ENCODE measurements around the gene ZNF470.

ZNF470 gene

DNA sequence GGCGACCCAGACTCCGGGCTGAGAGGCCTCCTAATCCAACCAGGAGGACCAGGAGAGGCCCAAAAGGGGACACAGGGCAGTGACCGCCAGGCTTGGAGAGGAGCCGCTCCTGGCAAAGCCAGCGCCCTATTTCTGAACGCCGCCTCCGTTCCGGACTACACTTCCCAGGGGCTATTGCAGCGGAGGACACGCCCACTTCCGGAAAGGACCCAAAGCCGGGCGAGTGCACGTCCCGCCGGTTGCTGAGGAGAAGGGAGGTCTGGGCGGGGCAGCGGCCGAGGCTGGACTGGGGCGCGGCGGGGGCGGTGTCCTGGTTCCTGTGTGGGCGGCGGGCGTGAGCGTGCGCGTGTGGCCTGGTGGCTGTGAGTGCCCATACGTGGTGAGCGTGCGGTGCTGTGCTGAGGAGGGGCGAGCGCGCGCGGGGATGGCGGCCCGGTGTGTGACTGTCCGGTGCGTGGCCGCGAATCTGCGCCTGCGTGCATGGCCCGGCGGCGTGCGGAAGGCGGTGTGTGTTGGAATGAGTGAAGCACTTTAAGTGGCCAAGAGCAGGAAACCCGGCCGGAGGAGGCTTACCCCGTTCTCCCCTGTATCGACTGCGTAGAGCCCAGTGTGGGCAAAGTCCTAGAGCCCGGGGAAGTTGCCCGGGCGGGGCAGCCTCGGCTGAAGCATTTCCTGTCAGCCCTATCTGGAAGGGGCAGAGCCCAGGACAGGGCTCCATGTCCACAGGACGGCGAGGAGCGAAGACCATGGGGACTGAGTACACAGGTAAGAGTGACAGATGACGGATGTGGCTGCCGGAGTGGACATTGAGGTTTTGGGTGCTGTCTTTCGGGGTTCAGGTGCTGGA is at the start of gene ZNF470:
Gene ZNF470 (plus strand): TSS at position 195 of the 847 bp plus-strand sequence. CDS start 2,844 bp downstream, outside the sequence.
- DNase-seq: peak; percentile 90

DNA sequence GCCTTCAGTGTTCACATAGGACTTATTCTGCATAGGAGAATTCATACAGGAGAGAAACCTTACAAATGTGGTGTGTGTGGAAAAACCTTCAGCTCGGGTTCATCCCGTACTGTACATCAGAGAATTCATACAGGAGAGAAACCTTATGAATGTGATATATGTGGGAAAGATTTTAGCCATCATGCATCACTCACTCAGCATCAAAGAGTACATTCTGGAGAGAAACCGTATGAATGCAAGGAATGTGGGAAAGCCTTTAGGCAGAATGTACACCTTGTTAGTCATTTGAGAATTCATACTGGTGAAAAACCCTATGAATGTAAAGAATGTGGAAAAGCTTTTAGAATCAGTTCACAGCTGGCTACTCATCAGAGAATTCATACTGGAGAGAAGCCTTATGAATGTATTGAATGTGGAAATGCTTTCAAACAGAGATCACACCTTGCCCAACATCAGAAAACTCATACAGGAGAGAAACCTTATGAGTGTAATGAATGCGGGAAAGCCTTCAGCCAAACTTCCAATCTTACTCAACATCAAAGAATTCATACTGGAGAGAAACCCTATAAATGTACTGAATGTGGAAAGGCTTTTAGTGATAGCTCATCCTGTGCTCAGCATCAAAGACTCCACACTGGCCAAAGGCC is 41.9 kb upstream of the ZNF470 start:
- no peak for DNase-seq

DNA sequence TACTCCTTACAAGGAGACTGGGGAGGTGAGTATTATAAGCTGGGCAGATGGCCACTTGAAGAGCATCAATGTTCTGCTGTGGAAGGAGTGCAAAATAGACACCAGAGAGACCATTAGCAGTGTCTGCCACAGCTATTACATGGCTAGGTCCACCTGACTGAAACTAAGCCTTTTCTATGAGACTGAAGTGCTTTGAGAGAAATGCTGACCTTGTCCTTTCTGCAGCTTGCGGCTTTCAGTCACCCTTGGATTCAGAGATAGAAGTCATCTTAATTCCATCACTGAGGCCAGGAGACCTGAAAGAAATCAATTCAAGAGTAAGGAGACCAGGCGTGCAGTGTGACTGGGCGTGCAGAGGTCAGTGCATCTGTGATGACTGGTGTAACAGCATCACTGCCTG is 29.8 kb upstream of the ZNF470 start:
- no peak for DNase-seq

DNA sequence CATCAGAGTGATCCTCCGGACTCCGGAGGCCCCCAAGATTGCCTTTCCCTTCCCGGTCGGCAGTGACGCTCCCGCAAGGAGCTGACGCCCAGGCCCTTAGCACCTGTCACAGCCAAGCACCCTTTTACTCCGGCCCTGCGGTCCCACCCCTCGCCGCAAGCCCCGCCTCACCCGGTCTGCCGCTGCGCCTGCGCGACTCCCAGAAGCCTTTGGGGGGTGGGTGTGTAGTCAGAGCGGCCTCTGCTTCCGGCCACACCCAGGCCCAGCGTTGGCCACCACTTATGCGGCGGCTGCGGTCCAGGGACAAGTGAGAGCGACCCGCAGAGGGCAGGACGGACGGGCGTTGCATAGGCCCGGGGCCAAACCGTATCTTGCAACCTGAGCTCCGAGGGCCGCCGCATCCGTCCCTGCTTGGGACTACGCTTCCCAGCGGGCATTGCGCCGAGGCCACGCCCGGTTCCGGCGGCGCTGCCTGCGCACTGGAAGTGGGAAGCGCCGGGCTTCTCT is 29.0 kb upstream of the ZNF470 start:
- DNase-seq: peak; percentile 91

DNA sequence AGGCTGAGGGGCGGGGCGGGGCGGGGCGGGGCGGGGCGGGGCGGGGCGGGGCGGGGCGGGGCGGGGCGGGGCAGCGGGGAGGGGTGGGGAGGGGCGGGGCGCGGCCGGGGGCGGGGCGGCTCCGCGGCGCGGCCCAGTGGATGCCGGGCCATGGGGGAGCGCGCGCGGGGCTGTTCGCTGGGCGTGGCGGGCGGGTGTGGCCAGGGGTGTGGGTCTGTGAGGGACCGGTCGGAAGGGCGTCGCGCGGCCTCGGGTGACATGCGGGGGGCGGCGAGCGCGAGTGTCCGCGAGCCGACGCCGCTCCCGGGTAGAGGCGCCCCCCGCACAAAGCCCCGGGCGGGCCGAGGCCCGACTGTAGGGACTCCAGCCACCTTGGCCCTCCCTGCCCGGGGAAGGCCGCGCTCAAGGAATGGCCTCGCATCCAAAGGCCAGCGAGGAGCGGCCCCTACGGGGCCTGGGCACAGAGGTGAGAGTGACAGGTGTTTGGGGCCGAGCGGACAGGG is 28.5 kb upstream of the ZNF470 start, which contains the start of gene ZFP28:
Gene ZFP28 (plus strand): TSS at position 188 of the 503 bp plus-strand sequence. CDS start 71 bp downstream, at position 259.
- peak; percentile 81 for DNase-seq

DNA sequence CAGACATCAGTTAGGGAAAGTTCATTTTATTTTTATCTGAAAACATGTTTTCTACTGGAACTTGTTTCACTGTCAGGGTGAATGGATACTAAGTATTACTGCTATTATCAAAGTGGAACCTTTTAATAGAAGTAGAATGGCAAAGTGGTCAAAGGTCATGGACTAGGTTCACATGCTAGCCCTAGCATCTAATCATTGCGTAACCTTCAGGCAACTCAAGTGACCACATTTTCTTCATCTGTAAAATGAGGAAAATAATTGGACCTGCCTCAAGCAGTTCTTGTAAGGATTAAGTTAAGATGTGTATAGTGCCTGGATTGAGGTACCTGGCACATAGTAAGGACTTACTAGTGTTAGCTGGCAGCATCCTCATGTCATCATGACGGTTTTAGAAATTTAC is 23.5 kb upstream of the ZNF470 start:
- no peak for DNase-seq

DNA sequence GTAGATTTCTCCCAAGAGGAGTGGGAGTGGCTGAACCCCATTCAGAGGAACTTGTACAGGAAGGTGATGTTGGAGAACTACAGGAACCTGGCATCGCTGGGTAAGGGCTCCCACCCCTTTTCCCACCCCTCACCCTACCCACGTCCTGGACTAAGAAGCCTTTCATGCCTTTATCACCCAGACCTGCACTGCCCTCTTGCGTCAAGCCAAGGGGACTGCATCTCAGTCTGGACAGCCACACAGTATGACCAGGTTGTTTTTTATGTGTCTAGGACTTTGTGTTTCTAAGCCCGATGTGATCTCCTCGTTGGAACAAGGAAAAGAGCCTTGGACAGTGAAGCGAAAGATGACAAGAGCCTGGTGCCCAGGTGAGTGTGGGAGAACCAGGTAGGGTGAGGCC is 19.7 kb upstream of the ZNF470 start:
- no peak for DNase-seq

DNA sequence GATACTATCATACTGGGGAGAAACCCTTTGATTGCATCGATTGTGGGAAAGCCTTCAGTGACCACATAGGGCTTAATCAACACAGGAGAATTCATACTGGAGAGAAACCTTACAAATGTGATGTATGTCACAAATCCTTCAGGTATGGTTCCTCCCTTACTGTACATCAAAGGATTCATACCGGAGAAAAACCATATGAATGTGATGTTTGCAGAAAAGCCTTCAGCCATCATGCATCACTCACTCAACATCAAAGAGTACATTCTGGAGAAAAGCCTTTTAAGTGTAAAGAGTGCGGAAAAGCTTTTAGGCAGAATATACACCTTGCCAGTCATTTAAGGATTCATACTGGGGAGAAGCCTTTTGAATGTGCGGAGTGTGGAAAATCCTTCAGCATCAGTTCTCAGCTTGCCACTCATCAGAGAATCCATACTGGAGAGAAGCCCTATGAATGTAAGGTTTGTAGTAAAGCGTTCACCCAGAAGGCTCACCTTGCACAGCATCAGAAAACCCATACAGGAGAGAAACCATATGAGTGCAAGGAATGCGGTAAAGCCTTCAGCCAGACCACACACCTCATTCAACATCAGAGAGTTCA is 12.9 kb upstream of the ZNF470 start:
- no peak for DNase-seq

DNA sequence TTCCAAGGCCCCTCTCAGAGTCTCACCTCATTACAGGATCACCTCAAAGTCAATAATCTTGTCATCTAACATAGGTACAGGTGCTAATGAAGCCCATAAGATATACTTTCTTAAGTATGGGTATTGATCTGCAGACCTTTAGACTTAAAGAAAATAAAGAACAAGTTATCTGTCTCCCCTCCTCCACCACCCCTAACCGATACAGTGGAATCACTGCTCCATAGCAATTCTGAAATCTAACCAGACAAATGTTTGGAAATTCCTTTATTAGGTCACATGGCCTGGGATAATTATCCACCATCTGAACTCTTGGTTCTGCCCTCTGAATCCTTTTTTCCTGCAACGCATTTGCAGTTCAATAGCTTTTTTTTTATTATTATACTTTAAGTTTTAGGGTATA is 4.5 kb upstream of the ZNF470 start:
- DNase-seq: no peak

DNA sequence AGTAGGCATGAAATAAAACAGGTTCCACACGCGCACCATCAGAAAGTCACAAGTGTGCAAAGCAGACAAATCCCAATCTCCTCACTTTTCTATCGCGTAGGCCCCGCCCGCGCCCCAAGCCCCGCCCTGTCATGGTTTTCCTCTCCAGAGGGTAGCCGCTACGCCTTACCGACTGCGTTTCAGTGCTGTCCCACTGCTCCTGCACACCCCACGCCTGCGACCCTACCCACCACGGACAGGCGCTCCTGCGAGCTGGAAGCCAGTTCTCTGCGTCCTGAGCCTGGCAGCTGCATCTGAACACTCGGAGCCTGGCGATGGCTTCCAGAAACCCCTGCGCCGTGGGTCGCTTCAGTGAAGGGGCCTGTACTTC is 379 bp upstream of the ZNF470 start:
- DNase-seq: no peak

DNA sequence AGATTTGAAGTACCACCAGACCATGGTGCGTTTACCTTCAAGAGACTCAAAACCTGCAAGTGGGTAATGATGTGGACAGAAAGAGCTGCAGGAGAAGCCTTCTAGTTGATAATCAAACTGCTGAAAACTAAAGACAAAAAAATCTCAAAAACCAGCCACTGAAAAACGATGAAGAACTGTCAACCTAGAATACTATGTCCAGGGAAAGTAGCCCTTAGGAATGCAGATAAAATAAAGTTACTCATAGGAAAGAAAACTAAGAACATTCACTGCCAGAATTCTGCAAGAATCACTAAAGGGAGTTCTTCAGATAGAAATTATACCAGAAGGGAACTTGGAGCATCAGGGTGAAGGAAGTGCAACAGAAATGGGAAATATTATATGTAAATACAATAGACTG is 5.3 kb downstream of the ZNF470 start:
- no peak for DNase-seq

DNA sequence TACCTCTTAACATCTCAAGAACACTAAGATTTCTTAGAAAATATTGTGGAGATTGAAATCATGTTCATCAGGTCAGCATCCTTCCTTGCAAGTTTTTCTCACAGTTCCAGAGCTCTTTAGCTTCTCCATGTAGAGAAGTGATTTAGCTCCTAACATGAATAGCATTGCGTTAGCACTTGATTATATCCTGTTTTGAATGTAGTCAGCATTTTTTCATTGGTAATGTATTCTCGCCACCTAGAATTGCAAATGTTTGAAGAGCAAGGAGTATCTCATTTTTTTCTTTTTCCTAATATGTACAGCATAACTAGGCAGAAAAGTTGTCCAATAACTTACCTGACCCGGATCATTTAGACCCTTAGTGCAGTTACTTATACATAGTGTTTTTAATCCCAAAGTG is 6.6 kb downstream of the ZNF470 start:
- no peak for DNase-seq

DNA sequence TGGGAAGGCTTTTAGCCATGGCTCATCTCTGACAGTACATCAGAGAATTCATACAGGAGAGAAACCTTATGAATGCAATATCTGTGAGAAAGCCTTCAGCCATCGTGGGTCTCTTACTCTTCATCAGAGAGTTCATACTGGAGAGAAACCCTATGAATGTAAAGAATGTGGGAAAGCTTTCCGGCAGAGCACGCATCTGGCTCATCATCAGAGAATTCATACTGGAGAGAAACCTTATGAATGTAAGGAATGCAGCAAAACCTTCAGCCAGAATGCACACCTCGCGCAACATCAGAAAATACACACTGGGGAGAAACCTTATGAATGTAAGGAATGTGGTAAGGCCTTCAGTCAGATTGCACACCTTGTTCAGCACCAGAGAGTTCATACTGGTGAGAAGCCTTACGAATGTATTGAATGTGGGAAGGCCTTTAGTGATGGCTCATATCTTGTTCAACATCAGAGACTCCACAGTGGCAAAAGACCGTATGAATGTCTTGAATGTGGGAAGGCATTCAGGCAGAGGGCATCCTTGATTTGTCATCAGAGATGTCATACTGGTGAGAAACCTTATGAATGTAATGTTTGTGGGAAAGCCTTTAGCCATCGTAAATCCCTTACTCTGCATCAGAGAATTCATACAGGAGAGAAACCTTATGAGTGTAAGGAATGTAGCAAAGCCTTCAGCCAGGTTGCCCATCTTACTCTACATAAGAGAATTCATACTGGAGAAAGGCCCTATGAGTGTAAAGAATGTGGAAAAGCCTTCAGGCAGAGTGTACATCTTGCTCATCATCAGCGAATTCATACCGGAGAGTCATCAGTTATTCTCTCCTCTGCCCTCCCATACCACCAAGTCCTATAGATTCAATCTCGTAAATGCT is 10.7 kb downstream of the ZNF470 start:
- no peak for DNase-seq

DNA sequence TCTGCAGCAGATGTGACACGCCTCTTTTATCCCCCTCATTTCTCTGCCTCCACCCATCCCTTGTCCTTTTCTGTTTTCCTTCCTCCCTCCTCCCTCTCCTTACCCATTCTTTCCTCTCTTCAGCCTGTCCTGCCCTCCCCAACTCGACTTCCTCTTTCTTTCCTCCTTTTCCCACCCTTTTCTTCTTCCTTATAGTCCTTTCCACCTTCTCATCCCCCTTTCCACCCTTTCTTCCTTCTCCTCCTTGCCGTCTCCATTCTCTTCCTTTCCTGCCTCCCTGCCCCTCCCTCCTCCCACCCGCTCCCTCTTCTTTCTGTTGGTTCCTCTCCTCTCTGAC is 27.1 kb downstream of the ZNF470 start:
- DNase-seq: no peak

DNA sequence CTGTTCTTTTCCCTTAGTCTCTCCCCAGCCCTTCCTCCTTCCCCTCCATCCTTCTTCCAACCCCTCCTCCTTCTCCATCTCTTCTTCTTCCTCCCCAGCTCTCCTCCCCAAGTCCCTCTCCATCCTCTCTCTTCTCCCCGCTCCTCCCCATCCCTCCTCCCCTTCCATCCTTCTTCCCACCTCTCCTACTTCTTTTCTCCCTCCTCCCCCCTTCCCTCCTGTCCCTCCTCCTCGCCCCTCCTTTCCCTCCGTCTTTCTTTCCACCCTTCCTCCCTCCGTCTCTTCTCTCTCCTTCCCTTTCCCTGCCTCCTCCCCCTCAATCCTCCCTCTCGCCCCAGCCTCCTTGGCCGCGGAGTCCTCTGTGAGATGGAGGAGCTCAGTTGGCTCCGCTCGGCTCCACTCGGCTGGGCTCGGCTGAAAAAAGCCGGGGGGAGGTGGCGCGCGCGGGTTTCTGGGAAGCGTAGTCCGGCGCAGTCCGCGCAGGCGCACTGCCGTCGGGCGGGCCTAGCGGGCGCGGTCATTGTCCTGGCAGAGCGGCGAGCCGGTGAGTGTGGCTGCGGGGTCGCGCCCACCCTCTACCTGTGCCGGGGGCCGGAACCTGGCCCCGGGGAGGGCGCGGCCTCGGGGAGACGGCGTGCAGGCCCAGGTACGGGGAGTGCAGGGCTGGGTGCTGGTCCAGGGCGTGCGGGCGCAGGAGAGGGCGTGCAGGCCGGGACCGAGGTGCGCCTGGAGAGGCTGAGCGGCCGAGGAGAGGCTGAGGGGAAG is 27.7 kb downstream of the ZNF470 start, which contains the start of gene ZNF71:
Gene ZNF71 (plus strand): TSS at position 520 of the 765 bp plus-strand sequence. CDS start 6,257 bp downstream, outside the sequence.
- DNase-seq: peak; percentile 94

DNA sequence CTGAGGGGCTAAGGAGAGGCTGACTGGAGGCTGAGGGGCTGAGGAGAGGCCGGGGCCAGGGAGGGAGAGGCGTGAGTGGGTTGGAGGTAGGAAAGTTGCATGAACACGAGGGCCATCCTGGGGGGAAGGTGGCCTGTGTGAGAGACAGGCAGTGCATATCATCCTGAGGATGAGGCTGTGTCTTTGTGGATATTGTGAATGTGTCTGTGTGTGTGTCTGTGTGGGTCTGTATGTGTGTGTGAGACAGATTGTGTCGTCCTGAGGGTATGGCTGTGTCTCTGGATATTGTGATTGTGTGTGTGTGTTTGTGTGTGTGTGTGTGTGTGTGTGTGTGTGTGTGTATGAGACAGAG is 28.3 kb downstream of the ZNF470 start:
- DNase-seq: no peak

DNA sequence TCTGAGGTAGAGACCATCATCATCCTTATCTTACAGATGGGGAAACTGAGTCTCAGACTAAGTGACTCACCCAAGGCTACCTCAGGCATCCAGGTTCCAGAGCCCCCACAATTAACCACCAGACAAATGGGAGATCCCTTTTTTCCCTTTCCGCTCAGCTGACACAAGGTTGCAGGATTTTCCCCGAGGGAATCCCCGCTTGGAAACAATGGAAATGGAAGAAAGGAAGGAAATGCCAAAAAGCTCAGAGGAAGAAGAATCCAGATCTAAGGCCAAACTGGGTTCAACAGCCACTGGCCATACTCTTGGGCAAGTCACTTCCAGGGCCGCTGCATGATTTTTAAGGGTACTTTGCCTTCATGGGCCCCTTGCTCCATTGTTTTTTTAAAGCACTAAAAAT is 29.4 kb downstream of the ZNF470 start:
- DNase-seq: no peak

DNA sequence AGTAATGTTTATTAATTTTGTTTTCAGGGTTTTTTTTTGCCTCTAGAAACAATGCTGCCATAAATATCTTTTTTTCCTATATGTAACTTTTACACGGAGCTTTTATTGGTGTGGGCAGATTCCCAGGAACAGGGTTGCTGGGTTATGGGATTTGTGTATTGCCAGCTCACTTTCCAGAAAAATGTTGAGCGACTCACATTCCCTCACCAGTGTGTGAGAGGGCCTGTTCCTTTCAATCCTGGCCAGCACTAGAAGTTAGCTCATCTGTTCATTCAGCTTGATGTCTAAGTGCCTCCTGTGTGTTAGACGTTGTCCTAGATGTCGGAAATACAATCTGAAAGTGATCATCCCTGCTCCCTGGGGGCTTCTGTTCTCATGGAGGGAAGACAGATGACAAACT is 30.4 kb downstream of the ZNF470 start:
- no peak for DNase-seq

DNA sequence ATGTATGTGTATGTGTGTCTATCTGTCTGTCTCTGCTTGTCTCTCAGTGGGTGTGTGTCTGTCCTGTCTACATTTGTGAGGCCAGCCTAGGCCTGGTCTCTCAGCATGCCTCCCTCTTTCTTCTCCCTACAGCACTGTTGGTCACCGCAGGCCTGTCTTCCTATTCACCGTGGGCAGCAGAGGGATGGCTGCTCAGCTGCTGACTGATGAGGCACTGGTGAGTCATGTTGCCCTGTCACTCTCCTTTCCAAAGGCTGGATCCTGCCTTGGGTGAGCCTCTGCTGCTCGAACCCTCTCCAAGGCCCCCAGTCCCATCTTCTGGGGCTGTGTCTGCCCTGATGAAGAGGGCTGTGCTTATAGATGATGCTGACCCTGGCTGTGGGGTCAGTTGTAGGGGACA is 34.1 kb downstream of the ZNF470 start:
- no peak for DNase-seq

DNA sequence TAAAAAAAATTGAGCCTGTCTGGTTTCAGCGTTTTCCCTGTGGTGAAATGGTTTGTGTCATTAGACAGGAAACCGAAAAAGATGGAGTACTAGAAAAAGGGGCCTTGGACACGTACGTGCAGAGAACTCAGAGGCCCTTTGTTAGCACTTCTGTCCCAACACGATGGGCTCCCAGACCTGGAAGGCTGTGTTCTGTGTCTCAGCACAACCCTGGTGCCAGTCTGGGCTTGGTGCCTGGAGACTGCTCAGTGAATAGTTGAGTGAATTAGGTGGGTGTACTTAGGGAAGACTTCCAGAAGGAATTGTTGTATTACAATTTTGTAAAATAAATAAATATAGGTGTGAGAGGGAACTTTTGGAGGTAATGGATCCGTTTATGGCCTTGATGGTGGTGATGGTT is 36.6 kb downstream of the ZNF470 start:
- DNase-seq: no peak

DNA sequence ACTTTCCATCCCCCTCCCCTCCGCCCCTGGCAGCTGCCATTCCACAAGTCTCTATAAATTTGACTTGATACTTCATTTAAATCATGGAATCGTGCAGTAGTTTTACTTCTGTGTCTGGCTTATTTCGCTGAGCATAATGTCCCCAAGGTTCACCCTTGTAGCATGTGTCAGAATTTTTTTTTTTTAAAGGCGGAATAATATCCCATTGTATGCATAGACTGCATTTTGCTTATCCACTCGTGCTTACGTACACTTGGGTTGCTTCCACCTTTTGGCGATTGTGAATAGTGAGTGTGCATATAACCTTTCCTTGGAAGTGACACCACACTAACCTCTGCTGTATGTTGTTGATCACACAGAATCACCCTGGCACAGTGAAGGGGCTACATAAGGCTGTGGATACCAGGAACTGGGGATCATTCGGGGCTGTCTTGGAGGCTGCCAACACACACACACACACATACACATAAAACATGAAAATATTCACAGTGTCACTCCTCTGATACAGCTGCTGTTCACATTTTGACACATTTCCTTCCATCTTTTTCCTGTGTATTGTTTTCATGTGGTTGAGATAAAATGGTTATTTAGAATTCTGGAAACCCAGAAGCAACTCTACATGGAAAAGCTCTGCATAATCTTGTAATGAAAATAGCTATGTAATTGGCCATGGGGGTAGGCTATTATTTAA is 41.2 kb downstream of the ZNF470 start:
- DNase-seq: no peak
